ENCODE data around the gene GSG1L2.

GSG1L2 gene

GRCh38 chr17:9844153-9844552, 22.3 kb upstream of the GSG1L2 start:
- H3K9me3 ChIP-seq (ENCODE audit: control insufficient read depth, low read length), result no peaks in the 10 kb centered on the region
- no peak overlapping the region for H3K27ac ChIP-seq (ENCODE audit: low read depth, low read length, severe bottlenecking)
- H3K4me3 ChIP-seq (ENCODE audit: extremely low read depth, insufficient read depth, low read length, poor library complexity, severe bottlenecking), result no peak overlapping the region
- H3K4me1 ChIP-seq (ENCODE audit: control insufficient read depth, insufficient read depth, low read length, poor library complexity, severe bottlenecking), result no peaks in the 10 kb centered on the region
- WGBS, 2 experiments (ENCODE audit: insufficient coverage in 2 of 2), result 86 to 89% methylated on average over 4 to 8 of the region's 8 CpGs
- no peaks in the 10 kb centered on the region for H3K36me3 ChIP-seq (ENCODE audit: control insufficient read depth, insufficient read depth, low read length)

GRCh38 chr17:9843152-9844010, 21.5 kb upstream of the GSG1L2 start:
- 90 to 94% methylated on average over 13 of the region's 14 CpGs for WGBS, 2 experiments (ENCODE audit: insufficient coverage in 2 of 2)
- no peak overlapping the region for H3K27ac ChIP-seq (ENCODE audit: low read depth, low read length, severe bottlenecking)
- H3K36me3 ChIP-seq (ENCODE audit: control insufficient read depth, insufficient read depth, low read length), result no peaks in the 10 kb centered on the region
- H3K9me3 ChIP-seq (ENCODE audit: control insufficient read depth, low read length), result no peaks in the 10 kb centered on the region
- H3K4me1 ChIP-seq (ENCODE audit: control insufficient read depth, insufficient read depth, low read length, poor library complexity, severe bottlenecking), result no peaks in the 10 kb centered on the region
- H3K4me3 ChIP-seq (ENCODE audit: extremely low read depth, insufficient read depth, low read length, poor library complexity, severe bottlenecking), result no peak overlapping the region

- no peak overlapping the region for H3K4me3 ChIP-seq (ENCODE audit: extremely low read depth, insufficient read depth, low read length, poor library complexity, severe bottlenecking)
- no peaks in the 10 kb centered on the region for H3K4me1 ChIP-seq (ENCODE audit: control insufficient read depth, insufficient read depth, low read length, poor library complexity, severe bottlenecking)
- no peaks in the 10 kb centered on the region for H3K9me3 ChIP-seq (ENCODE audit: control insufficient read depth, low read length)
- 88 to 89% methylated on average over 14 of the region's 14 CpGs for WGBS, 2 experiments (ENCODE audit: insufficient coverage in 2 of 2)
- H3K27ac ChIP-seq (ENCODE audit: low read depth, low read length, severe bottlenecking), result peak overlapping the region; percentile 30
- no peaks in the 10 kb centered on the region for H3K36me3 ChIP-seq (ENCODE audit: control insufficient read depth, insufficient read depth, low read length)
Observed at GRCh38 chr17:9842057-9842758, 20.3 kb upstream of the GSG1L2 start.

GRCh38 chr17:9839433-9839832, 17.6 kb upstream of the GSG1L2 start:
- WGBS, 2 experiments (ENCODE audit: insufficient coverage in 2 of 2), result 36 to 45% methylated on average over 2 to 4 of the region's 4 CpGs
- Histone ChIP-seq H3K27ac (ENCODE audit: low read depth, low read length, severe bottlenecking) (no peak overlapping the region), H3K9me3 (ENCODE audit: control insufficient read depth, low read length) (no peaks in the 10 kb centered on the region), H3K36me3 (ENCODE audit: control insufficient read depth, insufficient read depth, low read length) (no peaks in the 10 kb centered on the region), H3K4me3 (ENCODE audit: extremely low read depth, insufficient read depth, low read length, poor library complexity, severe bottlenecking) (no peak overlapping the region), H3K4me1 (ENCODE audit: control insufficient read depth, insufficient read depth, low read length, poor library complexity, severe bottlenecking) (peaks cover 5% of the 10 kb centered on the region)

- H3K36me3 ChIP-seq (ENCODE audit: control insufficient read depth, insufficient read depth, low read length), result no peaks in the 10 kb centered on the region
- H3K27ac ChIP-seq (ENCODE audit: low read depth, low read length, severe bottlenecking), result no peak overlapping the region
Observed at GRCh38 chr17:9837551-9838471, 15.9 kb upstream of the GSG1L2 start.

GRCh38 chr17:9833922-9834321, 12.0 kb upstream of the GSG1L2 start:
- WGBS, 2 experiments (ENCODE audit: insufficient coverage in 2 of 2), result 91 to 100% methylated on average over 2 of the region's 4 CpGs
- Histone ChIP-seq H3K9me3 (ENCODE audit: control insufficient read depth, low read length) (no peaks in the 10 kb centered on the region), H3K4me3 (ENCODE audit: extremely low read depth, insufficient read depth, low read length, poor library complexity, severe bottlenecking) (no peak overlapping the region), H3K27ac (ENCODE audit: low read depth, low read length, severe bottlenecking) (no peak overlapping the region), H3K36me3 (ENCODE audit: control insufficient read depth, insufficient read depth, low read length) (no peaks in the 10 kb centered on the region), H3K4me1 (ENCODE audit: control insufficient read depth, insufficient read depth, low read length, poor library complexity, severe bottlenecking) (peaks cover 5% of the 10 kb centered on the region)

More at GRCh38 chr17:9837551-9838471, 15.9 kb upstream of the GSG1L2 start:
- H3K4me1 ChIP-seq (ENCODE audit: control insufficient read depth, insufficient read depth, low read length, poor library complexity, severe bottlenecking), result peaks cover 5% of the 10 kb centered on the region
- WGBS, 2 experiments (ENCODE audit: insufficient coverage in 2 of 2), result 85 to 90% methylated on average over 10 to 11 of the region's 11 CpGs
- no peaks in the 10 kb centered on the region for H3K9me3 ChIP-seq (ENCODE audit: control insufficient read depth, low read length)
- no peak overlapping the region for H3K4me3 ChIP-seq (ENCODE audit: extremely low read depth, insufficient read depth, low read length, poor library complexity, severe bottlenecking)

- Histone ChIP-seq H3K27ac (ENCODE audit: low read depth, low read length, severe bottlenecking) (no peak overlapping the region), H3K9me3 (ENCODE audit: control insufficient read depth, low read length) (no peaks in the 10 kb centered on the region), H3K4me3 (ENCODE audit: extremely low read depth, insufficient read depth, low read length, poor library complexity, severe bottlenecking) (no peak overlapping the region), H3K4me1 (ENCODE audit: control insufficient read depth, insufficient read depth, low read length, poor library complexity, severe bottlenecking) (no peaks in the 10 kb centered on the region), H3K36me3 (ENCODE audit: control insufficient read depth, insufficient read depth, low read length) (no peaks in the 10 kb centered on the region)
- 88 to 100% methylated on average over 2 of the region's 2 CpGs for WGBS, 2 experiments (ENCODE audit: insufficient coverage in 2 of 2)
Observed at GRCh38 chr17:9830711-9831110, 8.8 kb upstream of the GSG1L2 start.

GRCh38 chr17:9829343-9829742, 7.5 kb upstream of the GSG1L2 start:
- no peak overlapping the region for H3K27ac ChIP-seq (ENCODE audit: low read depth, low read length, severe bottlenecking)
- no peaks in the 10 kb centered on the region for H3K4me1 ChIP-seq (ENCODE audit: control insufficient read depth, insufficient read depth, low read length, poor library complexity, severe bottlenecking)
- H3K9me3 ChIP-seq (ENCODE audit: control insufficient read depth, low read length), result no peaks in the 10 kb centered on the region
- no peaks in the 10 kb centered on the region for H3K36me3 ChIP-seq (ENCODE audit: control insufficient read depth, insufficient read depth, low read length)
- WGBS, 2 experiments (ENCODE audit: insufficient coverage in 2 of 2), result no CpG with 5 or more reads among the region's 2 CpGs
- no peak overlapping the region for H3K4me3 ChIP-seq (ENCODE audit: extremely low read depth, insufficient read depth, low read length, poor library complexity, severe bottlenecking)

GRCh38 chr17:9828296-9829295, 6.7 kb upstream of the GSG1L2 start:
- no peaks in the 10 kb centered on the region for H3K9me3 ChIP-seq (ENCODE audit: control insufficient read depth, low read length)
- H3K27ac ChIP-seq (ENCODE audit: low read depth, low read length, severe bottlenecking), result no peak overlapping the region
- WGBS, 2 experiments (ENCODE audit: insufficient coverage in 2 of 2), result 87 to 89% methylated on average over 5 to 9 of the region's 13 CpGs

More at GRCh38 chr17:9828296-9829295, 6.7 kb upstream of the GSG1L2 start:
- Histone ChIP-seq H3K4me3 (ENCODE audit: extremely low read depth, insufficient read depth, low read length, poor library complexity, severe bottlenecking) (no peak overlapping the region), H3K4me1 (ENCODE audit: control insufficient read depth, insufficient read depth, low read length, poor library complexity, severe bottlenecking) (no peaks in the 10 kb centered on the region), H3K36me3 (ENCODE audit: control insufficient read depth, insufficient read depth, low read length) (no peaks in the 10 kb centered on the region)
